GM19438 (cell line): ENCODE data around the gene RAB11FIP3.

ENCODE experiments used
- ATAC-seq: cut with Tn5 transposase; IDR thresholded peaks from one replicate; pipeline ENCODE4 v1.9.1; 2021; ENCODE audit warnings: low read depth; ENCODE audit not compliant: unreplicated experiment

The RAB11FIP3 gene

GRCh38 chr16:528111-529011 is 102.9 kb downstream of the RAB11FIP3 start:
- no peak for ATAC-seq

- ATAC-seq: no peak
Measured at GRCh38 chr16:529012-529575, 103.6 kb downstream of the RAB11FIP3 start.

DNA sequence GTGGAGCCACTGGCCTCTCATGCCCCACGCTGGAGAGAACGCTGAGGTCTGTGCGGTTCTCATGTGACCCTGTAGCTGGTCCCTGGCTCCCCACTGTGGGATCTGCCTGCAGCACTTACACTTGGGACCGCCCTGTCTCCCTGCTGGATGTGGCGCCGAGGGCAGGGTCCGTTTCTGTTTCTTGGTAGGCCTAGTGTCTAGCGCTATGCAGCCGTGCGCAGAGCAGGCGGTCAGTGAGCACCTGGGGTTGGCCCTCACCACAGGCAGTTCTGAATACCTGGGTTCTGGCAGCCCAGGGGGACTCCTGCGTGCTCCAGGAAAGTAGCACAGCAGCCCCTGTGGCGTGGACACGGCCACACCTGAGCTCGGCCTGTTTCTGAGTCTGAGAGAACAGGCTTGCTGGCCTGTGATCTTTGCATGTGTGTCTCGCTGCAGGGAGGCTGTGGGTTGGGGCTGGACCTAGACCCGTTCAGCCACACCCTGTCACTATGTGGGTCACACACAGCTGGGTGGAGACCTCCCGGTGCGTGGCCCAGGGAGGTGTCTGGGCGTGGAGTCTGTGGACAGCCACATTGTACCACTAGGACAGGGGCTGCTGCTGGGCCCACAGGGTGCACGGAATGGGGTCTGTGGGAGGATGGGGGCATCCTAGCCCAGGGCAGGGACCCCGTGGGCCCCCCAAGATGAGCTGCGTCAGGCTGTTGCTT is 104.8 kb downstream of the RAB11FIP3 start:
- no peak for ATAC-seq

- ATAC-seq: no peak
Measured at GRCh38 chr16:531494-532125, 106.2 kb downstream of the RAB11FIP3 start.

DNA sequence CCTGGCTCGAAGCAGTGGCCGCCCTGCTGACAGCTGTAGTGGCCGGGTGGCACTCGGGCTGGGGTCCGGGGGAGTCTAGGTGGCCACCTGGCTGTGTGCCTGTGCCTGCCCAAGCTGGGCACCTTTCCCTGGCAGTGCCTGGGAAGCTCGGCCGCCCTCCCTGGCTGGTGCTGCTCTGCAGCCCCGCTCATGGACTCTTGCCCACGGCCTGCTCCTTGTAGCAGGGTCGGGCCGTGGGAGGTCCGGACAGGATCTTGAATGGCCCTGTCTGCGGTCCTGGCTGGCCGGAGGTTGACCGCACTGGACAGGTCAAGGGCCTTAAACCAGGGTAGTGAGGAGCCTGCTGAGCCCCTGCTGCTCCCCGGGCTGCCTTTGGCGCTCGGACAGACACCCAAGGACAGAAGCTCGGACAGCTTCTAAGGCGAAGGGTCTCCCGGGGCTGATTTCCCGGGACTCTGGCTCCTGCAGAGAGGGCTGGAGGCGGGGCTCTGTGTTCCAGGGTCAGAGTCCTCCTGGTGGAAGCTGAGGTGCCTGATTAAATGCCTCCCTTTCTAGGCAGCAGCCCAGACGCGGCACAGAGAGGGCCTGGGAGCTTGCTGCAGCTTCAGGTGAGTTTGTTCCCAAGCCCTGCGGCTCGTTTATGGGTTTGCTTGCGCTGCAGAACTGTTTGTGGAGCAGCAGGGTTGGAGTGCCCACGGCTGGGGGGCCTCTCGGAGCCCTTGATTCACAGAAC is 108.1 kb downstream of the RAB11FIP3 start:
- no peak for ATAC-seq

- ATAC-seq: no peak
Measured at GRCh38 chr16:534135-534534, 108.7 kb downstream of the RAB11FIP3 start.

DNA sequence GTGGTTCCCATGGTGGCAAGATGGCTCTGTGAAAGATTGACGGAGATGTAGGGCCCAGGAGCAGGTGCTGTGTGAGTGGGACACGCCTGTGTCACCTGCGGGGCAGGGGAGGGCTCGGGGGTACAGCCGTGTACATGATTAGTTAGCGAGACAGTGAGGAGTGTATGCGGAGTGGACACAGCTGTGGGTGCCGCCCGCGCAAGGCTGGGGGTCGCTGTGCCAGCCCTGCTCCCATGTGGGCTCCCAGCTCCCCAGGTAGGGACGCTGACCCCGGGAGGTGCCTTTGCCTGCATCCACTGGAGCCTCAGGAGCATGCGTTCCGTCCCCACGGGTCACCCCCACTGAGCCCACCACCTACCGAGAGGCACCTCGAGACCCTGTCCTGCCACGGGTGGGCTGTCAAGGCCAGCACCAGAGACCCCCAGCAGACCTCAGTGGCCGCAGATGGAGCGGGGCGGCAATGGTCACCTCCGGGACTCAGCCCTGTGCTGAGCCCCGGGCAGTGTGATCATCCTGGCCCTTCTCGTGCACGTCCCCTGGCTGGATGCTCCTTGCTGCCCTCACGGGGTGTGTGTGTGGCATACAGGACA is 109.5 kb downstream of the RAB11FIP3 start:
- ATAC-seq: no peak

GRCh38 chr16:535446-536405 is 110.3 kb downstream of the RAB11FIP3 start:
- no peak for ATAC-seq

DNA sequence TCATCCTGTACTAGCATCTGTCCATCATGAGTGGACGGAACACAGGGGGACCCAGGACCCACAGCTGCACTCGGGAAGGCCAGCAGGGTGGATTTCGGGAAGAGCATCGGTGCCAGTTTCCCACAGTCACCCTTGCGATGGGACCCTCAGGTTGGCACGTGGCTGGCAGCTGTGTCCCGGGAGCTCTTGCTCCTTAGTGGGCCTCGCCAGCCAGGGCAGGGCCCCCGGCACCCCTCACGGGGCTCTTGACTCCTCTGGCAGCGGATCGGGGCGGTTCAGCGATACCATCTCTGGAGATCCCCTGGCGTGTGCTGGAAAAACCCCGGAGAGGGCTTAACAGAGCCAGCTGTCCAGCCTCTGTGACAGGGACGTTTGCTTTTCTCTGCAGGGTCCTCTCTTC is 111.3 kb downstream of the RAB11FIP3 start:
- ATAC-seq: no peak

DNA sequence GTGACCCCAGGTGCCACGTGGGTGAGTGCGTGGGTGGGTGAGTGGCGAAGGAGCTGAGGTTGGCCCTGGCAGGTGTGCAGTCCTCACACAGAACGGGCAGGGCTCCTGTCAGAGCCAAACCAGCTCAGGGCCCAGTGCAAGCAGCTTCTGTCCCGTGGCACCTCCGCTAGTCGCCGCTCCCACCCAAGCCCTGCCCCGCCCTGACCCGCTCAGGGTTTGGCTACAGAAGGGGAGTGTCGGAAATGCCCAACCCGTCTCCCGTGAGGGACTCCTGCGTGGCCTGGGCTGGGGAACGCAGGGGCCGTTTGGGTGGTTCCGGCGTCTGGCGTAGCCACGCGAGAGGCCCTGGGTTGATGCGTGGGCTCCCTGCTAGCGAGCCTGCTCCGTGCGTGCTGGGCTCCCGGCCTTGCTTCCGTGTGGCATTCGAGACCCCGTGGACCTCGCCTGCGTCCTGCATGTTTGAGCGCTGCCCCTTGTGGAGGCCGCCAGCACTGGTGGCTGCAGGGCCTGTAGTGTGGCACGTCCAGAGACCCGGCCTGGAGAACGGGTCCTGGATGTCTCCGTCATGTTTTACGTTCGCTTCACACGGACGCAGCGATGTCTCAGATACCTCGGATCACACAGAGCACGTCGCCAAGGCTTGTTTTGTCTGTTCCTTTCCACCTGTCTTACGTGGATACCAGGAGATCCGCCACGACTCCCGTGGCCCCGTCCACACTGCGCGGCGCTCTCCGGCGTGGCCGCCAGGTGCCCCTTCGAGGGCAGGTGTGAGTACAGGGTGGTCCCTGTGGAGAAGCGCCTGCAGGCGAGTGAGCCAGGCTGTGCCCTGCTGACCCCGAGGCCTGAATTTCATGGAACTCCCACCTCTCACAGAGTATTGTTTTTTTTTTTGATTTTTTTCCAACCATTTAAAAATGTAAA is 112.2 kb downstream of the RAB11FIP3 start:
- no peak for ATAC-seq

GRCh38 chr16:539901-540530 is 114.6 kb downstream of the RAB11FIP3 start:
- no peak for ATAC-seq

DNA sequence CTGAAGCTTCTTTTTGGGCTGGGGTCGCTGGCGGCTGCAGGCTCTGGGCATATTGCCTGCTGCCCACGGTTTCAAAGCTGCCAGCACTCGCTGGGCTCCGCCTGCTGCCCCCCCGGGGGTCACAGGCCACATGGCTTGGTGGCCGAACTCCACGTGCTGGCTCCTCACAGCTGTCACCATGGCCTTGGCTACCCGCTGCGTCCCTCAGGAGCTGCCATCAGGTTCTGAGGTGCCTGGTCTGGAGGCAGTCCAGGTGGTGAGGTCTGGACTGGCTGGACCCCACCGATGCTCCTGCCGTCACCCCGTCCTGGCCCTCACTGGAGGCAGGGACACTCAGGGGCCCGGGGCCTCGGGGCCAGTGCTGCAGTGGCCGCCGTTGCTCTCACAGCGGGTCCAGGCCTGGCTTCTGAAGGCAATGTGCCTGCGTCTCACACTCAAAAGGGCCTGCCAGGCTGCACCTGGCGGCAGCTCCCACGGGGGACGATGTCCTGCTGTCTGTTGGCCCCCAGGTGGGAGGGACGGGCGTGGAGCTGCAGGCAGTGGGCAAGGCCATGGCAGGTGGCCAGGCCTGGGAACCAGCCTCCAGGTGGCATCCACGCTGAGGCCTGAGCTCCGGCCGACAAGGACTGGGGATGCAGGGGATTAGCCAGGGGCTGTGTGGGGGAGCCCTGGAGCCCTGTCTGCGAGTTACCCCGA is 115.3 kb downstream of the RAB11FIP3 start:
- no peak for ATAC-seq

DNA sequence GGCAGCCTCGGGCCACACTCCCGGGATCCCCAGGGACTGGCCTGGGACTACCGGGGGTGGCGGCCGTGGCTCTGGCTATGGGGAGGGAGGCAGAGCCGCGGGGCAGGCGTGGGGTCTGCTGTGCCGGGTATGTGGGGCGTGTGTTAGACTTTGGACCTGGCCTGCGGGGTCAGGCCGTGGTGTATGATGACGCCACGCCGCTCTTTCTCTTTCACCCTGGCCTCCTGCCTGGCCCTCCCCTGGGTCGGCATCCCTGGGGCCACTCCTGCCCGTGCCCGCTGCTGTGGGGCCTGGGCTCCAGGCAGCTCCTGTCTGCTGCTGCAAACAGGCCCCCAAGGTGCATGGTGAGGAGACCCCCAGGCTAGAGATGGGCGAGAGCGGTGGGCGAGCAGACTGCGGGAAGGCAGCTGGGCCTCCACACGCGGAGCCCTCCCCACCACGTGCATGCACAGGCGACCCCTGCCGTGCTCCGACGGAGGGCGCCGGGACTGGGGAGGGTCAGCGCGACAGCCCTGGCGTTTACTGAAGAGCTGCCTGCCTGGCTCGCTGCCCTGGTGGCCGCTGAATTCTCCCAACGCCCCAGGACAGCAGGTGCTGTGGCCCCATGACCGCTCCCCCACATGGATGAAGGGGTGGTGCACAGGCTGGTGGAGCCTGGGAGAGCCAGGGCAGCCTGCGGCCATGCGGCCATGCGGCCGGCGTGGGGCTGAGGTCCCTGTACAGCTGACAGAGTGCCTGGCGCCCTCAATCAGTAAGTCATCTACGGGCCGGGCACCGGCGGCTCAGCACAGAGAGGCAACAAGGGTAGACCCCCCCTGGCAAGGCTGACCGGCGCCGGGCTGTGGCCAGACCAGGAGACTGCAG is 118.1 kb downstream of the RAB11FIP3 start:
- ATAC-seq: no peak

- ATAC-seq: no peak
Measured at GRCh38 chr16:544517-544916, 119.1 kb downstream of the RAB11FIP3 start.

DNA sequence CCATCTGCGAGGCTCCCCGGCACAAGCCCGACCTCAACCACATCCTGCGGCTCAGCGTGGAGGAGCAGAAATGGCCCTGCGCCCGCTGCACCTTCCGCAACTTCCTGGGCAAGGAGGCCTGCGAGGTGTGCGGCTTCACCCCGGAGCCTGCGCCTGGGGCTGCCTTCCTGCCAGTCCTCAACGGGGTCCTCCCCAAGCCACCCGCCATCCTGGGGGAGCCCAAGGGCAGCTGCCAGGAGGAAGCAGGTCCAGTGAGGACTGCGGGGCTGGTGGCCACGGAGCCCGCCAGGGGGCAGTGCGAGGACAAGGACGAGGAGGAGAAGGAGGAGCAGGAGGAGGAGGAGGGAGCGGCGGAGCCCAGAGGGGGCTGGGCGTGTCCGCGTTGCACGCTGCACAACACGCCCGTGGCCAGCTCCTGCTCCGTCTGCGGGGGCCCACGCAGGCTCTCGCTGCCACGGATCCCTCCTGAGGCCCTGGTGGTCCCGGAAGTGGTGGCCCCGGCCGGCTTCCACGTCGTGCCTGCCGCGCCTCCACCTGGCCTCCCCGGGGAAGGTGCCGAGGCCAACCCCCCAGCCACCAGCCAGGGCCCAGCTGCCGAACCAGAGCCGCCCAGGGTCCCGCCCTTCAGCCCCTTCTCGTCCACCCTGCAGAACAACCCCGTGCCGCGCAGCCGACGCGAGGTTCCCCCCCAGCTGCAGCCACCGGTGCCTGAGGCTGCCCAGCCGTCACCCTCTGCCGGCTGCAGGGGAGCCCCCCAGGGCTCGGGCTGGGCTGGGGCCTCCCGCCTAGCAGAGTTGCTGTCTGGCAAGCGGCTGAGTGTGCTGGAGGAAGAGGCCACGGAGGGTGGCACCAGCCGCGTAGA is 121.7 kb downstream of the RAB11FIP3 start:
- peak; percentile 65 for ATAC-seq
